Stimulated activated CD8-positive, alpha-beta memory T cell treated with anti-CD3 and anti-CD28 coated beads, Interleukin-2, amount 100 ng/mL, for 1 hour (primary cell): ENCODE results near the gene STMN3.

Experiments
- DNase-seq, 2 donors: peaks; one replicate each; pipeline ENCODE4 v3.0.0-alpha.2; 2020; ENCODE audit warnings: low read depth in 2 of 2

The STMN3 gene

DNA sequence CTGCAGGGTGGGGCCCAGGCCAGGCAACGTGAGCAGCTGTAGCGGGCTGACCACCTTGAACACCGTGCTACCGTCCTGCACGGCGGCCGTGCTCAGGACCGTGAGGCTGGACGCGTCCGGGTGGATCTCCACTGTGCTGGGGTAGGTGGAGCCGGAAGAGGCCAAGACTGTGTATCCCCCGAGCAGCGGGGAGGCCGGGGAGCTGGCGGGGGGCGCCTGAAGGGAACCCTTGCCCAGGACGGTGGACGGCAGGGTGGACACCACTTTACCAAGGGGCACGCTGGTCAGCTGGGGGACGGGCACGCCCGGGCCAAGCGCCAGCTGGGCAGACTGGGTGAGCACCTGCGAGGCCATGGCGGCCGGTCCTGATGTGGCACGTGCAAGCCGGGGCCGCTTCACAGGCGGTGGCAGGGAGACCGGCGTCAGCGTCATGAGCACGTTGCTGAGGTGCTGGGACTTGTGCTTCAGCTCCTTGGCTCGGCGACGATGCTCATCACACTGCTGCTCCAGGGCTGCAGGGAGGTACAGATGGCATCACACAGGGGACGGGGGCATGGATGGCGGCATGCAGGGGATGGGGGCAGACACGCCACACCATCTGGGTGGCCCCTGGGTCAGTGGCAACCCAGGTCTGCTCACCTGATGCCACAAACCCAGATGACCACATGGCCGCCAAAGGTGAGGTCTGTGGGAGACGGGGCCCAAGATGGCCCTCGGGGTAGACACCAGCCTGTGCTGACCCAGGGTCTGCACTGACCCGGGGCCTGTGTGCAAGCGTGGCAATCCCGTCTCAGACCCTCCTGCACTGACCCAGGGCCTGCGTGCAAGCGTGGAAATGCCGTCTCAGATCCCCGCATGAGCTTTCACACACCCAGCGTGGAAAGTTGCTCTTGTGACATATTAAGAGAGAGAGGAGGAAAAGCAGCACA, 62.7 kb downstream of the STMN3 start:
- no peak for DNase-seq
